ENCODE measurements around the gene SRPX2. TPM values are rescaled to one million over a fixed set of nuclear protein-coding genes. Genes with fewer than 3 reads are reported as not detected.

SRPX2 gene
- polyA plus RNA-seq (2013, experiment 1 of 2; ENCODE audit: insufficient read length): 66.4 TPM
- polyA plus RNA-seq (2013, experiment 2 of 2; ENCODE audit: insufficient read length): 64.9 TPM

GRCh38 chrX:100643956-100644860, at the start of gene SRPX2:
Gene SRPX2 (plus strand): TSS chrX:100644199. CDS start chrX:100646323, 2,124 bp downstream.
- peak; percentile 90 for DNase-seq

- DNase-seq: no peak
Observed at GRCh38 chrX:100596601-100597000, 47.4 kb upstream of the SRPX2 start.

- no peak for DNase-seq
Observed at GRCh38 chrX:100599456-100599855, 44.5 kb upstream of the SRPX2 start.

GRCh38 chrX:100600340-100600739, 43.7 kb upstream of the SRPX2 start:
- no peak for DNase-seq

- DNase-seq: no peak
Observed at GRCh38 chrX:100600758-100601157, 43.2 kb upstream of the SRPX2 start.

- DNase-seq: no peak
Observed at GRCh38 chrX:100606753-100607152, 37.2 kb upstream of the SRPX2 start.

- DNase-seq: no peak
Observed at GRCh38 chrX:100609591-100609990, 34.4 kb upstream of the SRPX2 start.

GRCh38 chrX:100611951-100612350, 32.0 kb upstream of the SRPX2 start:
- no peak for DNase-seq

- peak; percentile 64 for DNase-seq
Observed at GRCh38 chrX:100615005-100615404, 29.0 kb upstream of the SRPX2 start.

- DNase-seq: no peak
Observed at GRCh38 chrX:100623001-100623400, 21.0 kb upstream of the SRPX2 start.

GRCh38 chrX:100625985-100626491, 18.0 kb upstream of the SRPX2 start:
- peak; percentile 46 for DNase-seq

- no peak for DNase-seq
Observed at GRCh38 chrX:100635040-100635439, 9.0 kb upstream of the SRPX2 start.

- no peak for DNase-seq
Observed at GRCh38 chrX:100635989-100636320, 8.0 kb upstream of the SRPX2 start.

- DNase-seq: peak; percentile 89
Observed at GRCh38 chrX:100636321-100636991, 7.5 kb upstream of the SRPX2 start, which contains the start of gene TSPAN6. Gene TSPAN6 (minus strand): TSS chrX:100636806. CDS start chrX:100636694, 112 bp downstream.

GRCh38 chrX:100642290-100642689, 1.7 kb upstream of the SRPX2 start:
- DNase-seq: no peak

GRCh38 chrX:100643212-100643611, 787 bp upstream of the SRPX2 start:
- DNase-seq: no peak

GRCh38 chrX:100645106-100645505, 1.1 kb downstream of the SRPX2 start:
- no peak for DNase-seq

- DNase-seq: peak; percentile 33
Observed at GRCh38 chrX:100647095-100647494, 3.1 kb downstream of the SRPX2 start.

- no peak for DNase-seq
Observed at GRCh38 chrX:100647739-100648138, 3.7 kb downstream of the SRPX2 start.

- DNase-seq: peak; percentile 82
Observed at GRCh38 chrX:100648458-100649417, 4.7 kb downstream of the SRPX2 start.

- DNase-seq: peak; percentile 94
Observed at GRCh38 chrX:100649550-100650356, 5.8 kb downstream of the SRPX2 start.
